ENCODE data around the gene LAMP1. TPM values are rescaled to one million over a fixed set of nuclear protein-coding genes. Genes with fewer than 3 reads are reported as not detected.
"Not testable (repeated sequence)": the region's sequence is repeated elsewhere in the genome, so short reads cannot be mapped to it uniquely, and the experiment has no call there.

Gene LAMP1
- total RNA-seq, 1 donor from 2014 or later: 251 TPM

- no peak for DNase-seq (ENCODE audit: low read depth in 2 of 2)
These were observed 58.6 kb downstream of the LAMP1 start for GRCh38 chr13:113355621-113356020.

- no peak for DNase-seq (ENCODE audit: low read depth in 2 of 2)
These were observed 59.6 kb downstream of the LAMP1 start for GRCh38 chr13:113356596-113356995.

GRCh38 chr13:113357529-113357928 lies 60.5 kb downstream of the LAMP1 start:
- DNase-seq (ENCODE audit: low read depth in 2 of 2): no peak

- no peak for DNase-seq (ENCODE audit: low read depth in 2 of 2)
These were observed 61.7 kb downstream of the LAMP1 start for GRCh38 chr13:113358653-113359190.

- no peak for DNase-seq (ENCODE audit: low read depth in 2 of 2)
These were observed 62.5 kb downstream of the LAMP1 start for GRCh38 chr13:113359571-113359970.

GRCh38 chr13:113360446-113360845 lies 63.4 kb downstream of the LAMP1 start:
- no peak for DNase-seq (ENCODE audit: low read depth in 2 of 2)

- no peak for DNase-seq (ENCODE audit: low read depth in 2 of 2)
These were observed 64.4 kb downstream of the LAMP1 start for GRCh38 chr13:113361406-113361805.

- no peak for DNase-seq (ENCODE audit: low read depth in 2 of 2)
These were observed 67.4 kb downstream of the LAMP1 start for GRCh38 chr13:113364311-113364889.

- DNase-seq (ENCODE audit: low read depth in 2 of 2): no peak
These were observed 68.0 kb downstream of the LAMP1 start for GRCh38 chr13:113364901-113365582.

- DNase-seq (ENCODE audit: low read depth in 2 of 2): no peak
These were observed 68.5 kb downstream of the LAMP1 start for GRCh38 chr13:113365583-113365970.

GRCh38 chr13:113365971-113366588 lies 69.0 kb downstream of the LAMP1 start:
- DNase-seq (ENCODE audit: low read depth in 2 of 2): no peak

- no peak for DNase-seq (ENCODE audit: low read depth in 2 of 2)
These were observed 70.1 kb downstream of the LAMP1 start for GRCh38 chr13:113367020-113367560.

GRCh38 chr13:113367771-113368170 lies 70.7 kb downstream of the LAMP1 start:
- no peak for DNase-seq (ENCODE audit: low read depth in 2 of 2)

- not testable (repeated sequence) for DNase-seq (ENCODE audit: low read depth in 2 of 2)
These were observed 71.3 kb downstream of the LAMP1 start for GRCh38 chr13:113368353-113368752.

- no peak for DNase-seq (ENCODE audit: low read depth in 2 of 2)
These were observed 72.2 kb downstream of the LAMP1 start for GRCh38 chr13:113369189-113369588.

GRCh38 chr13:113369881-113370280 lies 72.8 kb downstream of the LAMP1 start:
- no peak for DNase-seq (ENCODE audit: low read depth in 2 of 2)

GRCh38 chr13:113371061-113371460 lies 74.0 kb downstream of the LAMP1 start:
- no peak for DNase-seq (ENCODE audit: low read depth in 2 of 2)

GRCh38 chr13:113371701-113372100 lies 74.7 kb downstream of the LAMP1 start:
- not testable (repeated sequence) for DNase-seq (ENCODE audit: low read depth in 2 of 2)

All from lung microvascular endothelial cell (primary cell).